Measurements from ENCODE around the gene TUBA3E. TPM values are rescaled to one million over a fixed set of nuclear protein-coding genes. Genes with fewer than 3 reads are reported as not detected.
"Not testable (repeated sequence)": the region's sequence is repeated elsewhere in the genome, so short reads cannot be mapped to it uniquely, and the experiment has no call there.

Gene TUBA3E
- total RNA-seq, 1 donor from 2014 or later, result not detected

DNA sequence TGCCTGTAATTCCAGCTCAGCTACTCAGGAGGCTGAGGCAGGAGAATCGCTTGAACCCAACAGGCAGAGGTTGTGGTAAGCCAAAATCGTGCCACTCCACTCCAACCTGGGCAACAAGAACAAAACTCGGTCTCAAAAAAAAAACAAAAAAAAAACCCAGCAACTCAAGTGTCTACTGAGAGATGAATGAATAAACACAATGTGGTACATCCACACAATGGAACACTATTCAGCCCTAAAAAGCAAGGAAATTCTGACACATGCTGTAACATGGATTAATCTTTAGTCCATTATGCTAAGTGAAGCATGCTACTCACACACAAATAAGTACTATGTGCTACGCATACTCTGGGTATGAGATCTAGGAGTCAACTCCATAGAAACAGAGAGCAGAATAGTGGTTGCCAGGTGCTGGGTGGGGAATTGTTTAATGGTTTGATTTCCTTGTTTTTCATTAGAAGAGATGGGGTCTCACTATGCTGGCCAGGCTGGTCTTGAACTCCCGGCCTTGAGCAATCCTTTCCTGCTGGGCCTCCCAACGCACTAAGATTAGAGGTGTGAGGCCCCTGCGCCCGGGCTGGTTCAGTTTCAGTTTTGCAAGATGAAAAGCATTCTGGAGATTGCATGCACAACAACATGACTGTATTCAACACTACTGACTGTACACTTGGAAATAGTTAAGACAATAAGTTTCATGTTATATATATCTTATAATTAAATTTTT is 32.8 kb downstream of the TUBA3E start:
- peaks cover 29% of the 10 kb centered on the region for H3K36me3 Mint-ChIP-seq (ENCODE audit: low read depth)
- no peak for DNase-seq (ENCODE audit: low spot score)
- no peak overlapping the region for H3K4me3 Mint-ChIP-seq (ENCODE audit: unreplicated experiment)
- no peaks in the 10 kb centered on the region for H3K4me1 Mint-ChIP-seq (ENCODE audit: low read depth)
- H3K27me3 Mint-ChIP-seq (ENCODE audit: low read depth), result no peaks in the 10 kb centered on the region
- no peak overlapping the region for H3K27ac Mint-ChIP-seq (ENCODE audit: unreplicated experiment)
- no peaks in the 10 kb centered on the region for H3K9me3 Mint-ChIP-seq (ENCODE audit: low read depth)
- TF ChIP-seq, protein P1, sequence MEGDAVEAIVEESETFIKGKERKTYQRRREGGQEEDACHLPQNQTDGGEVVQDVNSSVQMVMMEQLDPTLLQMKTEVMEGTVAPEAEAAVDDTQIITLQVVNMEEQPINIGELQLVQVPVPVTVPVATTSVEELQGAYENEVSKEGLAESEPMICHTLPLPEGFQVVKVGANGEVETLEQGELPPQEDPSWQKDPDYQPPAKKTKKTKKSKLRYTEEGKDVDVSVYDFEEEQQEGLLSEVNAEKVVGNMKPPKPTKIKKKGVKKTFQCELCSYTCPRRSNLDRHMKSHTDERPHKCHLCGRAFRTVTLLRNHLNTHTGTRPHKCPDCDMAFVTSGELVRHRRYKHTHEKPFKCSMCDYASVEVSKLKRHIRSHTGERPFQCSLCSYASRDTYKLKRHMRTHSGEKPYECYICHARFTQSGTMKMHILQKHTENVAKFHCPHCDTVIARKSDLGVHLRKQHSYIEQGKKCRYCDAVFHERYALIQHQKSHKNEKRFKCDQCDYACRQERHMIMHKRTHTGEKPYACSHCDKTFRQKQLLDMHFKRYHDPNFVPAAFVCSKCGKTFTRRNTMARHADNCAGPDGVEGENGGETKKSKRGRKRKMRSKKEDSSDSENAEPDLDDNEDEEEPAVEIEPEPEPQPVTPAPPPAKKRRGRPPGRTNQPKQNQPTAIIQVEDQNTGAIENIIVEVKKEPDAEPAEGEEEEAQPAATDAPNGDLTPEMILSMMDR (IDR thresholded peaks at IDR 0.05), result no peak

DNA sequence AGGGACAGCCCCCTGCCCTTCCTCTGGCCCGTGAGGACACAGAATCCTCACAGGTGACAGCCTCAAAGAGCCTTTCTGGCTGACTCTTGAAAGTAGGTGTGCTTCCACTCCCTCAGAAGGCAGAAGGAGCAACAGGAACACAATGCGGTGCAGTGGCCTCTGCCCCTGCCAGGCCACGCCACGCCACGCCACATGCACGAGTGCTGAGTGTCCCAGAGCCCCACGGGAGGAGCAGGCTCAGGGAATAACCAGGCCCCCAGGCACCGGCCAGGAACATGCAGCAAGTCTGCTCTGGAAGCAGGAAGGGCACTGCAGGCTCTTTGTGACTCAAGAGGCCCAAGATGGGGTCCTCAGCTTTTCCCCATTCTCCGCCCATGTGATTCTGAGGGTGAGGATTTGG is 35.3 kb downstream of the TUBA3E start:
- H3K4me3 Mint-ChIP-seq (ENCODE audit: unreplicated experiment), result no peak overlapping the region
- H3K27me3 Mint-ChIP-seq (ENCODE audit: low read depth), result no peaks in the 10 kb centered on the region
- H3K9me3 Mint-ChIP-seq (ENCODE audit: low read depth), result no peaks in the 10 kb centered on the region

DNA sequence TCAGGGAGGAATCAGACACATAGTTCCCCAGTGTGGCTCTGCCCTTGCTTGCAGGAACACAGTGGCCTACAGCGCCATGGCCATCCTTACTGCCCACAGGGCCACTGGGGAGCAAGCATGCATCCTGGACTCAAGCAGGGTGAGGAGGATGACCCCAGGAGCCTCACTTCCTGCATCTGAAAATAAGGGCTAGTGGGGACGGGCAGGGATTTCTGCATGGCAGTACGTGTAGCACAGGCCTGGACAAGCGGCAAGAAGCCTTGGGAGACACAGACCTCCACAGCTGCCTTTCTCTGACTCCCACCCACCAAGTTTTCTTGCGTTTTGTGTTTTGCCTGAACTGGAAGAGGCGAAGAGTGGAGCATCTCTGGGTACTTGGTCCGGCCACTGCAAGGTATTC is 35.8 kb downstream of the TUBA3E start:
- H3K4me1 Mint-ChIP-seq (ENCODE audit: low read depth); H3K27ac Mint-ChIP-seq (ENCODE audit: unreplicated experiment); H3K4me3 Mint-ChIP-seq (ENCODE audit: unreplicated experiment); H3K9me3 Mint-ChIP-seq (ENCODE audit: low read depth); DNase-seq (ENCODE audit: low spot score); H3K27me3 Mint-ChIP-seq (ENCODE audit: low read depth): not testable (repeated sequence)
- peaks cover 19% of the 10 kb centered on the region for H3K36me3 Mint-ChIP-seq (ENCODE audit: low read depth)

More for the DNA sequence above, 35.3 kb downstream of the TUBA3E start:
- Mint-ChIP-seq H3K36me3 (ENCODE audit: low read depth) (peaks cover 23% of the 10 kb centered on the region), H3K27ac (ENCODE audit: unreplicated experiment) (no peak overlapping the region), H3K4me1 (ENCODE audit: low read depth) (no peaks in the 10 kb centered on the region)
- DNase-seq (ENCODE audit: low spot score), result no peak
- TF ChIP-seq, protein P1 (IDR thresholded peaks at IDR 0.05), result no peak

DNA sequence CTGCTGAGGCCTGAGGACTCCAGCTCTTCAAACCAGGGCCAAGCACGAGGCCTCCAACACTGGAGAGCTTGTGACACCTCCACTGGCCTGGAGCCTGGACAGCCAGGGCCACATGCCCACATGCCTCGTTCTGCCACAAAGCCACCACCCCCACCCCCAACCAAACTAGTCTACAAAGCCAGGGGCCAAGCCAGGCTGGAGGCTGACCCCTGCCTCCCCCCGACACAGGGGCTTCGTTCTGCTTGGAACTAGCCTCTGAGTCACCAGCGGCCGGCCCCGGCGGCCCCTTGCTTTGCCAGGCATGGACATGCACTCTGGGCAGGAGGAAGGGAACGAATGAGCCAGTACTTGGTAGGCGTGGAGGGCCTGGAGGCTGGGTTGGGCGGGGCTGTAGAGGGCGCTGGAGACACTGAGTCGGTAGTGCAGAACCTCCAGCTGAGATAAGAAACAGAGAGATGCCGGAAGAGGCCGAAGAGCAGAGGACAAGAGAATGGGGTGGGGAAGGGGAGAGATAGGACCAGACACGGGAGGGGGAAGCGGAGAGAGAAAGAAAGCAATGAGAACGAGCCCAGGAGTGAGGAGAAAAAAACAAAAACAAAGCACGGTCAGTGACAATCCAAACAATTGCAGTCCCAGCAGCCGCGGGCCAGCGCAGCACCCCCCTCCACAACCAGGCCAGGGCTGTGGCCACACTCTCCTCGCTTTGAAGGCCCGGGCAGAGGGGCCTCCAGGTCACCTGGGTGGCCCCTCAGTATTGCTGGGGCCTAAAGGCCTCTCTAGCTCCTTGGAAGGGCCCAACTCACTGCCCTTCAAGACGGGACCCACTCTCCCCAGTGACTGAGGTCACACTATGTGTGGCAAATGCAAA is 37.2 kb downstream of the TUBA3E start:
- H3K27me3 Mint-ChIP-seq (ENCODE audit: low read depth); H3K4me1 Mint-ChIP-seq (ENCODE audit: low read depth); H3K4me3 Mint-ChIP-seq (ENCODE audit: unreplicated experiment); H3K9me3 Mint-ChIP-seq (ENCODE audit: low read depth); DNase-seq (ENCODE audit: low spot score); H3K27ac Mint-ChIP-seq (ENCODE audit: unreplicated experiment): not testable (repeated sequence)
- peaks cover 13% of the 10 kb centered on the region for H3K36me3 Mint-ChIP-seq (ENCODE audit: low read depth)

DNA sequence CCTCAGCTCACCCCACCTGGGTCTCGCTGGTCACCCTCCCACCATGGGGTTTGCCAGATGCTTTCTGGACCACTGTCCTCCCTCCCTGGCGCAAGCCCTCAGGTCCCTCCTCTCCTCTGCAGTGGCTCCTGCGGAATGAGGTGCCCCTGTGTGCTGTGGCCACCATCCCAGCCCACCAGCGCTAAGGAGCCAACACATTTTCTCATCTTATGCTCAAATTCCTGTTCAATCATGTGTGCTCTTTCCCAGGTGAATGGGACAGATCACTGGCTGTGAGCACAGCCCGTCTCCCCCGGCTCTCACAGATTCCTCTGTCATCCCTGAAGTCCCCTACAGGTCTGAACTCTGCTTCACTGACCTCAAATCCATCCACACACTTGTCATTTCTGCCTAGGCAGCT is 38.1 kb downstream of the TUBA3E start:
- no peak overlapping the region for H3K27ac Mint-ChIP-seq (ENCODE audit: unreplicated experiment)
- peaks cover 7% of the 10 kb centered on the region for H3K36me3 Mint-ChIP-seq (ENCODE audit: low read depth)
- H3K4me3 Mint-ChIP-seq (ENCODE audit: unreplicated experiment), result no peak overlapping the region
- no peaks in the 10 kb centered on the region for H3K9me3 Mint-ChIP-seq (ENCODE audit: low read depth)
- no peak for DNase-seq (ENCODE audit: low spot score)
- TF ChIP-seq, protein P1 (IDR thresholded peaks at IDR 0.05), result no peak
- no peaks in the 10 kb centered on the region for H3K4me1 Mint-ChIP-seq (ENCODE audit: low read depth)
- no peaks in the 10 kb centered on the region for H3K27me3 Mint-ChIP-seq (ENCODE audit: low read depth)

DNA sequence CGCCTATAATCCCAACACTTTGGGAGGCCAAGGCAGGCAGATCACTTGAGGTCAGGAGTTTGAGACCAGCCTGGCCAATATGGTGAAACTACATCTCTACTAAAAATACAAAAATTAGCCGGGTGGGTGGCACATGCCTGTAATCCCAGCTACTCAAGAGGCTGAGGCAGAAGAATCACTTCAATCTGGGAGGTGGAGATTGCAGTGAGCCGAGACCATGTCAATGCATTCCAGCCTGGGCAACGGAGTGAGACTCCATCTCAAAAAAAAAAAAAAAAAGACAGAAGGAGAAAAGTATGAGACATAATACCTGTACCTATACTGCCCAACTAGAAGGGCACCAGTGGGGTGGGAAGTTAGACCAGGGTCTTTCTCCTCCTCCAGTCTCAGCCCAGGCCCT is 38.9 kb downstream of the TUBA3E start:
- H3K4me1 Mint-ChIP-seq (ENCODE audit: low read depth); H3K27me3 Mint-ChIP-seq (ENCODE audit: low read depth); H3K9me3 Mint-ChIP-seq (ENCODE audit: low read depth); H3K27ac Mint-ChIP-seq (ENCODE audit: unreplicated experiment); DNase-seq (ENCODE audit: low spot score); H3K4me3 Mint-ChIP-seq (ENCODE audit: unreplicated experiment); H3K36me3 Mint-ChIP-seq (ENCODE audit: low read depth): not testable (repeated sequence)
